ENCODE measurements around the gene FADS1.

Gene FADS1

DNA sequence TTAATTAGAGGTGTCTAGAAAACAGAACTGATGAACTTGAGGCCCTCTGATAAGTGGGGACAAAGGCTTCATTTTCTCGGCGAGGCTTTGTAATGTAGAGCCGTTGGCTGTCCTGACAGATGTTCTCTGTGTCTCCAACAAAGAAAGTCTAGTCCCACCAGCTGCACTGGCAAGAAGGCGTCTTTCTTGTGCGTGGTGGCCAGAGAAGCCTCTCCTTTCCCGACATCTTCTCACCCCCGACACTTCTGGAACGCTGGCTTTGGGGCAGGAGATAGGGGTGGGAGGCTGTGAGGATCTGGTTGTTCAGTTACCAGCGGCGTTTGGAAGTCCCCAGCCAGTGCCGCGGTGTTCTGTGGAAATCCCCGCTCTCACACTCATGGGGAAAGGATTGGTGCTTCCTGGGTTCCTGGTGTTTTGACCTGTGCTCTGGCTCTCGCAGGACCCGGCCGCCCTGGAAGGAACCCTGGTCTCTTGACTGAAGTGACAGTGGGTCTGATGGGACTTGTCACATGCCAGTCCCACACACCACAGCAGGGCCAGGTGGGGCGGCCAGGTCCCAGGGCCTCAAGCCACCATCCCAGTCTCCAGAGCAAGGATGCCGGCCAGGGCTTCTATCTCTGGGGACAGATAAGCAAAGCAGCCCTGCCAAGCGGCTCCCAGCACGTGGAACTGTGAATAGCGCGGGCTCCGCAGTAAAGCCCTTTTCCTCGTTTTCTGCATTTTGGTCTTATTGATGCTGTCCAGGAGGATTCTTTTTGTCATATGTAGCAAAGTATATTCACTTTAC is 34.5 kb upstream of the FADS1 start:
- H3K4me3 ChIP-seq (ENCODE audit: low read depth, low read length), result no peak overlapping the region

GRCh38 chr11:61850687-61851086 is 33.9 kb upstream of the FADS1 start:
- TF ChIP-seq CTCF (IDR thresholded peaks at IDR 0.05; ENCODE audit: borderline replicate concordance, insufficient read depth, low read depth, low read length), result no peak
- no peak overlapping the region for H3K4me3 ChIP-seq (ENCODE audit: low read depth, low read length)

More for the DNA sequence above, 34.5 kb upstream of the FADS1 start:
- TF ChIP-seq CTCF (IDR thresholded peaks at IDR 0.05; ENCODE audit: borderline replicate concordance, insufficient read depth, low read depth, low read length), result no peak

DNA sequence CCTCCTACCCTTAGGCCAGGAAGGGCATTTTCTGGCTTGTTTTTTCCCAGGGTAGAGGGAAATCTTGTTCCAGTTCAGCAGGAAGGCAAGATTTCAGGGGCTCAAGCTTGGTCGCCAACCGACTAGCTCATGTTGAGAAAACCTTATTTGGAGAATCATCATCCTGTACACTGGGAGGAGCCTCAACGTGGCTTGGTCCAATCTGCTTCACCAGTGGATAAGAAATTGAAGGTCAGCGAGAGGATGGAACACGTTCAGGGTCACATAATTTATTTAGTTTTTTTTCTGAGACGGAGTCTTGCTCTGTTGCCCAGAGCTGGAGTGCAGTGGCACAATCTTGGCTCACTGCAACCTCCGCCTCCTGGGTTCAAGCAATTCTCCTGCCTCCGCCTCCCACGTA is 31.8 kb upstream of the FADS1 start:
- H3K4me3 ChIP-seq (ENCODE audit: low read depth, low read length), result no peak overlapping the region
- TF ChIP-seq CTCF (IDR thresholded peaks at IDR 0.05; ENCODE audit: borderline replicate concordance, insufficient read depth, low read depth, low read length), result no peak

DNA sequence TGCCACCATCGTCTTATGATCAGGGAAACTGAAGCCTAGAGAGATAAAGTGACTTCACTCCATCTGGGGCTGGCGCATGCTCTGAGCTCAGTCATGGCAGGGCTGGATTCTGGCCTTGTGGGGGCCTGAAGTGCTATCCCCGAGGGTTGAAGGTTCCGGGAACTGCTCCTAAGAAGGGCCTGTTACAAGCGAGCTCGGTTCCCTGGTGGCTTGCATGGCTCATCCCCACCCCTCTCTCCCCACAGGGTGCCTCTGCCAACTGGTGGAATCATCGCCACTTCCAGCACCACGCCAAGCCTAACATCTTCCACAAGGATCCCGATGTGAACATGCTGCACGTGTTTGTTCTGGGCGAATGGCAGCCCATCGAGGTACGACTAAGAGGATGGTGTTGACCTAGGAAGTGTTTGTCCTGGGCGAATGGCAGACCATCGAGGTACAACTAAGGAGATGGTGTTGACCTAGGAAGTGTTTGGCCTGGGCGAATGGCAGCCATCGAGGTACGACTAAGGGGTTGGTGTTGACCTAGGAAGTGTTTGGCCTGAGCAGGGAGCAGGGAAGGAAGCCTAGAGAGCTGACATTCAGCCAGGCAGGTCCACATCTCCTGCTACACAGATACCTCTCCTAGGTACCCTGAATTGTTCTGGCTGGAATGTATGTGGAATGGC is 31.2 kb upstream of the FADS1 start:
- no peak for TF ChIP-seq CTCF (IDR thresholded peaks at IDR 0.05; ENCODE audit: borderline replicate concordance, insufficient read depth, low read depth, low read length)
- no peak overlapping the region for H3K4me3 ChIP-seq (ENCODE audit: low read depth, low read length)

GRCh38 chr11:61846362-61847020 is 29.7 kb upstream of the FADS1 start:
- TF ChIP-seq CTCF (IDR thresholded peaks at IDR 0.05; ENCODE audit: borderline replicate concordance, insufficient read depth, low read depth, low read length), result no peak
- H3K4me3 ChIP-seq (ENCODE audit: low read depth, low read length), result no peak overlapping the region

DNA sequence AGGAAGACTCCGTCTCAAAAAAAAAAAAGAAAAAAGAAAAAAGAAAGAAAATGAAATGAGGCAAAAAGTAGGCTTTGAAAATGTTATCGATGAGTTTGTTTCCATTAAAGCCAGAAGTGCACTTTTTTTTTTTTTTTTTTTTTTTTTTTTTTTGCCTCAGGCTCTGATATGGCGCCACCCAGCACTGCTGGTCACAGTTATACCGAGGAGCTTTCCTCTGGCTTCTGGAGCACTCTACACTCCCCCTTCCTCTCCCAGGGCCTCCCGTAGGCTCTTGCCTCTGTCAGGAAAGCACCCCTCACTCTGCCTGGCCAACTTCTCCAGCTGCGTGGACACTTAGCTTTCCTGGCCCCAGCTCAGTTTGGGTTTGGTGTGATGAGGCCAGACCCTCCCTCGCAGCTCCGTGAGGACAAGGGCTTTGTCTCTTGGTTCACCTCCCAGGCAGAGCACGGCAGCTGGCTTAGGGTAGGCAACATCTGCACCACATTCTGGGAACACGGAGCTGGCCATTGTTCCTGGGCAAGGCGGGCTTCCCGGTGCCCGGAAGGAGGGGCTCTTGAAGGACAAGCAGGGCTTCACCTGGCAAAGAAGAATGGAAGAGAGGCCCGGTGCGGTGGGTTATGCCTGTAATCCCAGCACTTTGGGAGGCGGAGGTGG is 28.2 kb upstream of the FADS1 start:
- no peak for TF ChIP-seq CTCF (IDR thresholded peaks at IDR 0.05; ENCODE audit: borderline replicate concordance, insufficient read depth, low read depth, low read length)
- no peak overlapping the region for H3K4me3 ChIP-seq (ENCODE audit: low read depth, low read length)
